Measurements from ENCODE around the gene OR2L2.

- TF ChIP-seq EZH2 (IDR thresholded peaks at IDR 0.05) (no peak), POLR2AphosphoS5 (IDR thresholded peaks at IDR 0.05; ENCODE audit: borderline replicate concordance, low read depth, low read length) (no peak)
Measured at GRCh38 chr1:248065604-248066003, 35.7 kb downstream of the OR2L2 start.

Measured in SK-N-MC (cell line).